GM21786 (cell line): ENCODE results near the gene TECPR1.
A peak's percentile ranks its signal among the peaks of the same experiment; 100 is the strongest.

ENCODE experiments used
- ATAC-seq: cut with Tn5 transposase; IDR thresholded peaks from one replicate; pipeline ENCODE4 v1.9.1; 2021; ENCODE audit not compliant: unreplicated experiment

The TECPR1 gene

GRCh38 chr7:98193474-98194180 lies 58.4 kb downstream of the TECPR1 start:
- no peak for ATAC-seq

GRCh38 chr7:98192781-98193457 lies 59.1 kb downstream of the TECPR1 start:
- no peak for ATAC-seq

DNA sequence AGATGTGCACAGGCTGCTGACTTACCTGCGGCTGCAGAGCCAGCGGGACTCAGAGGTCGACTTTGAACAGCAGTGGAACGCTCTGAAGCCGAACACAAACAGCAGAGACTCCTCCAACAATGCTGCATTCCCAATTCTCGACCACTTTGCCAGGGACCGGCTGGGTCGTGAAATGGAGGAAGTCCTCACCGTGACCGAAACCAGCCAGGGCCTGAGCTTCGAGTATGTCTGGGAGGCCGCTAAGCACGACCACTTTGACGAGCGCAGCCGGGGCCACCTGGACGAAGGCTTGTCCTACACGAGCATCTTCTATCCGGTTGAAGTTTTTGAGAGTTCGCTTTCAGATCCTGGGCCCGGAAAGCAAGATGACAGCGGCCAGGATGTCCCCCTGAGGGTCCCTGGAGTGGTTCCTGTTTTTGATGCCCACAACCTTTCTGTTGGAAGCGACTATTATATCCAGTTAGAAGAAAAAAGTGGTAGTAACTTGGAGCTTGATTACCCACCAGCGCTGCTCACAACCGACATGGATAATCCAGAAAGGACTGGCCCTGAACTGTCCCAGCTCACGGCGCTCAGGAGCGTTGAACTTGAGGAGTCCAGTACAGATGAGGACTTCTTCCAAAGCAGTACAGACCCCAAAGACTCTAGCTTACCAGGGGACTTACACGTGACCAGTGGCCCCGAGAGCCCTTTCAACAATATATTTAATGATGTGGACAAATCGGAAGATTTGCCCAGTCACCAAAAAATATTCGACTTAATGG lies 60.2 kb downstream of the TECPR1 start:
- no peak for ATAC-seq

GRCh38 chr7:98189559-98189958 lies 62.5 kb downstream of the TECPR1 start:
- no peak for ATAC-seq

DNA sequence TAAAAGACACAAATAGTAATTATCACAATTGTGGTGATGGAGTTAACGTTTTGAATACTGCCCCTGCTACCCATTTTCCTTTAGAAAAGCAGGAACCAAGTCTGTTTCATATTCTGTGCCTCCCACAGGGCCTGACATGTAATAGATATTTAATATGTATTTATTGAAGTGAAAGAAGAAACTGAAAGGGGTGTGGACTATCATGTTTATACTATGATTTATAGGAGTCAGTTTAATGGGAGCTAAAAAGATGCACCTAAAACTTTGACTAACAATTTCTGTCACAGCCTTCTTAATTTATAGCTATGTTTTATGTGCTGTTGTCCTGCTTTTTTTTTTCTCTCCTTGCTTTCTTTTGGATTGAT lies 64.9 kb downstream of the TECPR1 start:
- no peak for ATAC-seq

DNA sequence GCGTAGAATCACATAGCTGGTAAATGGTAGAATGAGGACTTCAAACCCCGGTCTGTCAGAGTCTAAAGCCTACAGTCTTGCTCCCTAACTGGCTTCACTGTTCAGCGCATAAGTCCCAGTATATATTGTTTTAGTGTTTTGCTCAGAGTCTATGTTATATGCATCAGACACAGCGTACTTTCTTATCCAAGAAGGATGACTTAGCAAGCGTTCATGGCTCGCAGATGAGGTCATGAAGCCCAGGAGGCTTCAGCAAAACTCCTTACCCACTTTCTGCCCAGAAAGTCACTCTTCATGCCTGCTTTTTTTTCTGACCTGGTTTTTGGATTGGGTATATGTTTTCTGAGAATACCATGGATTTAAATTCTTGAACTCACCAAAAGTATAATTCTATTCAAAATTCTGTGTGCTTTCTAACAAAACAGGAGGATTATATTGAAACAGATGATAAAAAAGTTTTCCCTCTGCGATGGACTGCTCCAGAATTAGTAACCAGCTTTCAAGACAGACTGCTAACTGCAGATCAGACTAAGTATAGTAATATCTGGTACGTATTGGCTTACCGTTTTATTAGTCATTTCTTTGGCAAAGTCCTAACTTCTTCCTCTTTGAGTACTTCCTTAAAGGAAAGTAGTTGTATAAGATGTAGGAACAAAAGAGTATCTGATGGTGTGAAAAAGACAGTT lies 65.4 kb downstream of the TECPR1 start:
- ATAC-seq, result no peak

DNA sequence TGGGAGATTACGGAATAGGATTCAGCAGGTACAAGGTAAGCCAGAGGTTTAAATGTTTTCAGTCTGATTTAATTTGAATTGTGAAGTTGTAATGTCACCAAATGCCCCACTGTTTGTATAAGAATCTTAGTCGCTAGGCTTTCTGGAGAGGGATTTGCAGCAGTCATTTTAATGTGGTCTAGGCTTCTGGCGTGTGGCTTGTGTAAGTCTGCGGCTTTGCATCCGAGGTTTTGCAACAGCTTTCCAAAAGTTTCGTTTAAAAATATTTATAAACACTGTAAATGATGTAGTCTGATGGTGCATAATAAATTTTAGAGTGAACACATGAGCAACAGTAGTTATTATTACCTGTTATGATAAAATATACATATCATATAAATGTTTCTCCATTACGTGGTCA lies 66.9 kb downstream of the TECPR1 start:
- no peak for ATAC-seq

- no peak for ATAC-seq
These were observed 71.3 kb downstream of the TECPR1 start for GRCh38 chr7:98180751-98181150.

DNA sequence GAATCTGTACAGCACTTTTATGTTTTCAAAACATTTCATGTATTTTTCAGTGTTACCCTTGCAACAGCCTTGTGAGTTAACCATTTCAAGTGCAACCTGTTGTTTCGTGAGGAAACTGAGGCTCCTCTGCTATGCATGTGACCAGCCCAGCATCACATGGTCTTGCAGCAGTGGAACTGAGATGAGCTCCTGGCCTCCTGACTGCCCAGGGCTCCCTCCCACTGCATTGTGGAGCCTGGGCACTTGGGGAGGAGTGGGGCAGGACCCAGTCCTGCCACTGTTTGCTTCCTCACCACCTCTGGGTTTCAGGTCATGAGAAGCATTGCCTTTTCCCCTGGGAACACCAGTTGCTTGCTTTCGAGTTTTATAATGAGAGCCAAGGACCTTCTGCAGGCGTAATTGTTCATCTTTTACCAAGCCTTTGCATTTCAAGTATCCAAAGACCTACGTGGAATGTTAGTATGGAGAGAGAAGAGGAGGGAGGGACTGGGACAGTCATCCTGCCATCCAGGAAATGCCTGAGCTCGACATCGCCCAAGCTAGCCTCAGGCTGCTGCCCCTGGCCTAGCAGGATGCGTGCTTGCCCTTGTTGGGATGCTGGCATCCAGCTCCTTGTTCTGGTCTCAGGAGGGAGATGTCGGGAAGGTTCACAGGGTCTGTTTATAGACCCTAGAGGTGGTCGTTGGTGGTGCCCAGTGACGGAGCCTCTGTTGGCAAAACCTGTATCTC lies 73.1 kb downstream of the TECPR1 start:
- no peak for ATAC-seq

DNA sequence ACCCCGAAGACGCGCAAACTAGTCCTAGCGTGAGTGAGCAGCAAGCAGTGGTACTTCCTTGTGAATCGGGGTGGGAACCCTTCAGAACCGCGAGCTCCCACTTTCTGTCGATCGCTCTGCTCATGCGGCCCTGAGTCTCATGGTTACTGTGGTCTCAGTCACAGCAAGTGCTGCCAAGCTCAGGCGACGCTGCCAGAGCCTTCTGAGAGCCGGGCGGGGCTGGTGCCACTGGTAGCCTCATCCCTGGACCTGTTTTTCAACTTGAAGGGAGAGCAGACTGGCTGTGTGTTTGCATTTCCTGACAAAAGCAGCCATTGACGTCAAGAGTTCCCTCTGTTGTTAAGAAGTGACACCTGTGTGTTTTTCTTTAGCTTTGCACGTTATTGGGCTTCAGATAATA lies 73.7 kb downstream of the TECPR1 start:
- ATAC-seq, result no peak

DNA sequence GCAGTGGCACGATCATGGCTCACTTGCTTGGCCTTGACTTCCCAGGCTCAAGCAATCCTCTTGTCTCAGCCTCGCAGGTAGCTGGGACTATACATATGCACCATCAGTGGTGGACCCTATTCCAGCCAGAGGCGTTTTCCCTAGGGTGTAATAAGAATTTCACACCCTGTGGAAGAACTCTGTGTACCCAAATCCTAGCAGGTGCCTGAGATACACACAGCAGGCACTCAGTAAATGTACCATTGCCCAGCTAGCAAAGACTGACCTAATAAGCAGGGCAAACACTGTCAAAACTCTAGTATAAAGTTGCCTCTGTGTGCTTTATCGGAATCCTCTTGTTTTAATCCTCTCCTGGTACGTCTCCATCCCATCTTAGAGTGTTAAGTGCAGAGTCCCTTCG lies 74.5 kb downstream of the TECPR1 start:
- ATAC-seq, result no peak

- no peak for ATAC-seq
These were observed 76.6 kb downstream of the TECPR1 start for GRCh38 chr7:98175260-98175940.

DNA sequence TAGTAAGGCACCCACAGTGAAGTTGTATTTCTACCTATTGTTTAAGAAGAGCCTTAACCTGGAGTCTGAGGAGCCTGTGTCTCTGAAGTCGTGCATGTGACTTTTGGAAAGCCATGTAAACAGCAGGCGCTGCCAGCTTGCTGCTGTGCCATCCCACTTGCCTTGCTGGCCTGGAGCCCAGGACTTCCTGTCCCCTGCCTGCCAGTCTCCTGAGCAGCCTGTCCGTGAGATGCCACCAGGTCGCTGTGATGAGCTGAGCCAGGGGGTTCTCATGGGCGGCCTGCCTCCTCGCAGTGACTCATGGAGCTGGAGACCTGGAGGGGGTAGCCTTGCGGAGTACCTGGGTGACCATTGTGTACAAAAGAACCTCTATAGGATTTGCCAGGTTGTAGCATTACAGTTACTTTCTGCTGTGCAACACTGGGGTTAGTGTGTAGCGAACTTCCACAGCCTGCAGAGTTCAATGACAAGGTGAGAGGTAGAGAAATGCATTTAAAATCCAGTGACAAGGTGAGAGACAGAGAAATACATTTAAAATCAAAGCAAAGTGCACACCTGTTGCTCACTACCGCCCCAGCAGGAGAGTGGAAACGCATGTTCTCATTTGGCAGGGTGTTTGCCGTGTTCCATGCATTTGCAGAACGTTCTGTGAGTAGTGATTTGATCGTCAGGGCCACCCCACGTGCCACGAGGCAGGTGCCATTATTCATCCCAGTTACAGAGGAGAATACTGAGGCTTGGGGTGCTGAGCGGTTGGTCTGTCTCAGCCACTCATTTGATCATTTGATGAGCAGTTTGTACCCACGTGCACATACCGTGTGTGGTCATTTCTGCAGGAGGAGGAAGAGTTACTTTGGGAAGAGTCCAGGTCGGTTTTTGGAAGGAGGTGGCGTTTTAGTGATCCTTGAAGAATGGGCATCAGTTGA lies 77.4 kb downstream of the TECPR1 start:
- no peak for ATAC-seq

DNA sequence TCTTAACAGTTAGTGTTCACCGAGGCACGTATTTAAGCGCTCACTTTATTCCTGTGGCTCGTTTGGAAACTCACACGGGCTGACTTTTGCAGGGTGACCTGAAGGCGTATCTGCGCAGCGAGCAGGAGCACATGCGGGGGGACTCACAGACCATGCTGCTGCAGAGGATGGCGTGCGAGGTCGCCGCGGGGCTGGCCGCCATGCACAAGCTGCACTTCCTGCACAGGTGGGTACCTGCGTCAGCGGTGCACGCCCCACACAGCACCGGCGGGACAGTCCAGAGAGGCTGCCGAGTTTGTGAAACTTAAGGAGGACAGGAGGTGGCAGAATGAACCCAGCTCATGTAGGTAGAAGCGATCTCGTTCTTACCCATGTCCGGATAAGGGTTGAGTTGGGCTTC lies 80.6 kb downstream of the TECPR1 start:
- no peak for ATAC-seq

DNA sequence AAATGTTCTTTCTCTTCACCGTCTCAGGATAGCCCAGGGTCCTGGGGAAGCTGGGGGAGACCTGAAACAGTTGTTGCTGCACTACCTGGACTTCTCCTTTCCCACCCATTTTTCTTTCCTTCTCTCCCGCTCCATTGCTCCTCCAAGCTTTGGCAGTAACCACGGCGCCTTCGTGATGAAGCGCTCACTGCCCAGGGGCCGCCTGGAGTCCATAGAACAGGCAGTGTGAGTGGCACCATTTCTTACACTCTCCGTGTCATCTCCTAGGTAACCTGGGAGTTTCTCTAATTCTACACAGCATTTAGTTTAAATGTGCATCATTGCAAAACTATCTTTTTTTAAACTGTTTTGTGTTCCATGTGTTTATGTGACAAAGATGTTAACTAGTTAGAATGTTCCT lies 81.1 kb downstream of the TECPR1 start:
- no peak for ATAC-seq

- ATAC-seq, result no peak
These were observed 83.0 kb downstream of the TECPR1 start for GRCh38 chr7:98168904-98169621.

DNA sequence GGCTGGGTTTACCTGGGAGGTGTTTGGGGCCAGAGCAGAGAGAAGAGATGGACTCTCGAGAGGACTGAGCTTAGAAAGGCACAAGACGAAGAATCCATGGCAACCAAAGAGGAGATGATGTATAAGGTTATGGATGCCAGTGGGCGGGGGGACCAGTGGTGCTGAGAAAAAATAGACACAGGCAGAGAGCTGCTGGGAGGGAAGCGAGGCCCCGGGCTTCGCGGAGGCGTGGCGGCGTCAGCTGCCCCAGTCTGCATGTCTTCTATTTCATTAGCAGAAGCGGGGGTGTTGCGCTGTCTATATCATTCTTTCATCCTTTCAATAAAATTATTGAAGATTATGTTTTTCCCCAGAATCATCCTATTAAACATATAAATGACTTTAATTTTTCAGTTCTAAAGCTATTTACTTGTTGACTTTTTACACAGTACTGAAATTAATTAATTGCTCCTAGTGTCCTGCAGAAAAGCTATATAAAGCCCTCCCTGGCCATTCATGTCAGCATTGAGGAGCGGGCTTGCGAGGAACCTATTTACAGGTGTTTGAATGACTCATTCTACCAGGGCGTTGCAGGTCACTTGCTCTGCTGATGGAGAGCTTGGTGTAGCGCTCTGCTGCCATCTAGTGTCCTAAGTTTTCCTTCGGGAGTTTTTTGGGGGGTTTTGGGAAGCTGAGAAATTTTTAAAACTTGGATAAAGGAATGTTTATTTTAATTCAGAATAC lies 83.7 kb downstream of the TECPR1 start:
- peak; percentile 63 for ATAC-seq

GRCh38 chr7:98167653-98168052 lies 84.4 kb downstream of the TECPR1 start:
- ATAC-seq, result no peak
